Calu3 (cell line): ENCODE results near the gene IL22RA1. TPM values are rescaled to one million over a fixed set of nuclear protein-coding genes. Genes with fewer than 3 reads are reported as not detected.

Experiments
- BruUV-seq: library from RNA; stranded (reverse); fragments of 400-500 nt; replicated peaks from 2 replicates; lab custom pipeline; 2021; lab: Mats Ljungman, UMichigan
- CTCF ChIA-PET: fragments of 300-600 bp; sonication (Branson Sonifier 250); formaldehyde crosslinking; loops from one replicate; lab custom pipeline; 2022; ENCODE audit warnings: antibody characterized with exemption; lab: Charles Lee
- DNase-seq: peaks from one replicate; pipeline ENCODE4 v3.0.0; 2022
- H3K27ac Mint-ChIP-seq: one replicate; pipeline ENCODE4 v1.8.0; 2022; ENCODE audit warnings: mixed read lengths; ENCODE audit not compliant: unreplicated experiment
- H3K27me3 Mint-ChIP-seq: one replicate; pipeline ENCODE4 v1.8.0; 2022; ENCODE audit warnings: mixed read lengths; ENCODE audit not compliant: unreplicated experiment
- H3K36me3 Mint-ChIP-seq: one replicate; pipeline ENCODE4 v1.8.0; 2022; ENCODE audit warnings: mild to moderate bottlenecking, moderate library complexity, mixed read lengths; ENCODE audit not compliant: insufficient read depth, unreplicated experiment
- H3K4me1 Mint-ChIP-seq: one replicate; pipeline ENCODE4 v1.8.0; 2022; ENCODE audit warnings: mild to moderate bottlenecking, low read depth, mixed read lengths; ENCODE audit not compliant: unreplicated experiment
- H3K4me3 Mint-ChIP-seq: one replicate; pipeline ENCODE4 v1.8.0; 2022; ENCODE audit warnings: mild to moderate bottlenecking, low read depth, moderate library complexity, mixed read lengths; ENCODE audit not compliant: unreplicated experiment
- H3K9me3 Mint-ChIP-seq: one replicate; pipeline ENCODE4 v1.8.0; 2022; ENCODE audit warnings: low read depth, mixed read lengths; ENCODE audit not compliant: unreplicated experiment
- intact Hi-C: fragments of 100-400 bp; cut with micrococcal nuclease; formaldehyde crosslinking; loops from one replicate; pipeline ENCODE4 v1.10.0; 2022; ENCODE audit not compliant: unreplicated experiment
- total RNA-seq: library from RNA; stranded (reverse); gene quantifications from 2 replicates; pipeline ENCODE4 v1.2.3, GENCODE V29; 2022
- TF ChIP-seq, protein P1 (sequence below): fragments of 200-600 bp; IDR thresholded peaks from one replicate; pipeline ENCODE4 v1.8.0; 2022; ENCODE audit warnings: antibody characterized with exemption; ENCODE audit not compliant: unreplicated experiment

Gene IL22RA1
- total RNA-seq, 1 experiment from 2014 or later: 1.3 TPM

DNA sequence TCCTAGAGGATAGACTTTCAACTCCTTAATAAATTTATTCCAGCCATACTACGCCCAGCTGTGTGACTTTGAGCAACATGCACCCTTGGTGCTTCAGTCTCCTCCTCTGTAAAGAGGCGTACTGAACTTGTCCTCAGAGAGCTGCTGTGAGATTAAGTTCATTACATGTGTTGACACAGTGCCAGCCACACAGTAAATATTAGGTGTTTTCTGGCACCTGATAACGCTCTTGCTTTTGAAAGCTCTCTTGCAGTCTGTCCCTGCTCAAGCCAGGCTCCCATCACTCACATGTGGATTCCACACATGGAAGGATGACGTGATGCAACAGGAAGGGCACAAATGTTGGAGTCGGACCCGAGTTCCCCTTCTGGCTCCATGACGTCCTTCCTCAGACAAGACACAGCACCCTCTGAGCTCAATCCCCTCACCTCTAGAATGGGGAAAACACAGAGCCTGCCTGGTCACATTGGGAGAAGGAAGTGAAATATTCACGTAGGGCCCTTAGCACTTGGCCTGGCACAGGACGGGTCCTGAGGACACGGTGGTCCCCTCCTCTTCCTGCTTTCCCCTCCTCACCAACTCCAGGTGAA lies 36.4 kb upstream of the IL22RA1 start:
- intact Hi-C loops: no loop called here
- CTCF ChIA-PET: no interaction called here
- Mint-ChIP-seq H3K27ac (no peak overlapping the region), H3K9me3 (no peaks in the 10 kb centered on the region), H3K4me1 (peaks cover 14% of the 10 kb centered on the region), H3K36me3 (no peaks in the 10 kb centered on the region), H3K27me3 (no peaks in the 10 kb centered on the region), H3K4me3 (no peak overlapping the region)
- DNase-seq: no peak
- TF ChIP-seq, protein P1, sequence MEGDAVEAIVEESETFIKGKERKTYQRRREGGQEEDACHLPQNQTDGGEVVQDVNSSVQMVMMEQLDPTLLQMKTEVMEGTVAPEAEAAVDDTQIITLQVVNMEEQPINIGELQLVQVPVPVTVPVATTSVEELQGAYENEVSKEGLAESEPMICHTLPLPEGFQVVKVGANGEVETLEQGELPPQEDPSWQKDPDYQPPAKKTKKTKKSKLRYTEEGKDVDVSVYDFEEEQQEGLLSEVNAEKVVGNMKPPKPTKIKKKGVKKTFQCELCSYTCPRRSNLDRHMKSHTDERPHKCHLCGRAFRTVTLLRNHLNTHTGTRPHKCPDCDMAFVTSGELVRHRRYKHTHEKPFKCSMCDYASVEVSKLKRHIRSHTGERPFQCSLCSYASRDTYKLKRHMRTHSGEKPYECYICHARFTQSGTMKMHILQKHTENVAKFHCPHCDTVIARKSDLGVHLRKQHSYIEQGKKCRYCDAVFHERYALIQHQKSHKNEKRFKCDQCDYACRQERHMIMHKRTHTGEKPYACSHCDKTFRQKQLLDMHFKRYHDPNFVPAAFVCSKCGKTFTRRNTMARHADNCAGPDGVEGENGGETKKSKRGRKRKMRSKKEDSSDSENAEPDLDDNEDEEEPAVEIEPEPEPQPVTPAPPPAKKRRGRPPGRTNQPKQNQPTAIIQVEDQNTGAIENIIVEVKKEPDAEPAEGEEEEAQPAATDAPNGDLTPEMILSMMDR: no peak
- no TSS peak for BruUV-seq

DNA sequence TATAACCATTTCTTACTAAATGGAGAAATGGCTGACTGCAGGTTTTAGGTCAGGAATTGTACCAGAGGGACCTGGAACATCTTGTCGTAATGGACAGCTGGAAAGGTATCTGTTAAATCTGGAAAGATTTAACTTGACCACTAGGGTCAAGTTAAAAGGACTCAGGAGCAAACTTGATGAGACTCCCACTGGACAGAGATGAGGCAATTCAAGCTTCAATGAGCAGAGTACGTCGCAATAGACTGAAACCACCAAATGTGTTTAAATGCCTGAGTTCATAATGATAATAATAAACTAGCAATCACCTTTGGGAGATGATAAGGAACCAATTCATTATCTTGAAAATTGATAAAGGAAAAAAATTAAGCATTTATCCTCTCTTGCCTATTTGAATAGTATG lies 35.5 kb upstream of the IL22RA1 start:
- CTCF ChIA-PET: no interaction called here
- no peak overlapping the region for H3K4me3 Mint-ChIP-seq
- no peaks in the 10 kb centered on the region for H3K27me3 Mint-ChIP-seq
- intact Hi-C loops: no loop called here
- no peak for DNase-seq
- no TSS peak for BruUV-seq
- H3K36me3 Mint-ChIP-seq: no peaks in the 10 kb centered on the region
- TF ChIP-seq, protein P1: no peak
- no peak overlapping the region for H3K27ac Mint-ChIP-seq
- no peaks in the 10 kb centered on the region for H3K9me3 Mint-ChIP-seq
- peaks cover 14% of the 10 kb centered on the region for H3K4me1 Mint-ChIP-seq

- intact Hi-C loops: no loop called here
- Mint-ChIP-seq H3K36me3 (no peaks in the 10 kb centered on the region), H3K4me3 (no peak overlapping the region), H3K27ac (no peak overlapping the region), H3K4me1 (peaks cover 14% of the 10 kb centered on the region), H3K27me3 (no peaks in the 10 kb centered on the region), H3K9me3 (no peaks in the 10 kb centered on the region)
- DNase-seq: no peak
- BruUV-seq: no TSS peak
- TF ChIP-seq, protein P1: no peak
- CTCF ChIA-PET: no interaction called here
Observed at GRCh38 chr1:24177161-24177560, 34.2 kb upstream of the IL22RA1 start.

DNA sequence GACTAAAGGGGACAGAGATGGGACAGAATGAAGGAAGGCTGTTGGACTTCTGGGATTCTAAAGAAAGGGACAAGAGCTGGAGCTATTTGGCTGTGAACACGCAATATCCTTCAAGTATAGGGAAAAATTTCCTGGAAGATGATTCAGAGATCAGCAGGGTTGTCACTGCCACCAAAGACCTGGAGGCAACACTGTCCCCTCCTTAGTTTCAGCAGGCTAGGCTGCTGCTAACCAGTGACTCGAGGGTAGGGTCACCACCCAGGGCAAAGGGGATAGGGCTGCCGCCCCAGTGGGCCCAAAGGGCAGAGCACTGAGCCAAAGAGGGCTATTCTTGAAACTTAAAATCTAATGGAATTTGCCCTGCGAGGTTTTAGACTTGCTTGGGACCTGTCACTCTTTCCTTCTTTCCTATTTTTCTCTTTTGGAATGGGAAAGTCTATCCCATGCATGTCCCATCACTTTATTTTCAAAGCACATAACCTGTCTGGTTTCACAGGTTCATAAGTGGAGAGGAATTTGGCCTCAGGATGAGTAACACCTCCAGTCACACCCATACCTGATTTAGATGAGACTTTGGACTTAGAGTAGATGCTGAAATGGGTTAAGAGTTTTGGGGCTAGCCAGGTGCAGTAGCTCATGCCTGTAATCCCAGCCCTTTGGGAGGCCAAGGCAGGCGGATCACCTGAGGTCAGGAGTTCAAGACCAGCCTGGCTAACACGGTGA lies 32.3 kb upstream of the IL22RA1 start:
- Mint-ChIP-seq H3K9me3 (no peaks in the 10 kb centered on the region), H3K27ac (no peak overlapping the region), H3K4me3 (no peak overlapping the region), H3K36me3 (no peaks in the 10 kb centered on the region), H3K4me1 (peaks cover 14% of the 10 kb centered on the region), H3K27me3 (no peaks in the 10 kb centered on the region)
- TF ChIP-seq, protein P1: no peak
- DNase-seq: no peak
- no TSS peak for BruUV-seq
- intact Hi-C loops: no loop called here
- CTCF ChIA-PET: no interaction called here
